ENCODE results near the gene MERTK. TPM values are rescaled to one million over a fixed set of nuclear protein-coding genes. Genes with fewer than 3 reads are reported as not detected.

The MERTK gene
- total RNA-seq, 1 donor from 2014 or later, result not detected

- H3K36me3 Mint-ChIP-seq (ENCODE audit: low read depth), result no peaks in the 10 kb centered on the region
- H3K27ac Mint-ChIP-seq, result no peak overlapping the region
- peaks cover 3% of the 10 kb centered on the region for H3K9me3 Mint-ChIP-seq
- POLR2A ChIA-PET, result no interaction called here
- H3K4me1 Mint-ChIP-seq, result no peaks in the 10 kb centered on the region
- intact Hi-C loops (cut with micrococcal nuclease), result no loop called here
- DNase-seq (no peak), ATAC-seq (ENCODE audit: low read depth) (no peak)
- H3K4me3 Mint-ChIP-seq, result no peak overlapping the region
- CTCF ChIA-PET, result no interaction called here
- H3K27me3 Mint-ChIP-seq, result peaks cover 5% of the 10 kb centered on the region
- TF ChIP-seq CTCF (IDR thresholded peaks at IDR 0.05), result no peak
Observed at GRCh38 chr2:111982822-111983221, 84.4 kb downstream of the MERTK start.

GRCh38 chr2:111983478-111984212 is 85.2 kb downstream of the MERTK start:
- Mint-ChIP-seq H3K27me3 (peaks cover 5% of the 10 kb centered on the region), H3K36me3 (ENCODE audit: low read depth) (no peaks in the 10 kb centered on the region), H3K9me3 (no peaks in the 10 kb centered on the region), H3K4me1 (no peaks in the 10 kb centered on the region), H3K4me3 (no peak overlapping the region), H3K27ac (no peak overlapping the region)
- ATAC-seq (ENCODE audit: low read depth) (no peak), DNase-seq (no peak)
- intact Hi-C loops (cut with micrococcal nuclease), result no loop called here
- POLR2A ChIA-PET, result no interaction called here
- CTCF ChIA-PET, result no interaction called here
- no peak for TF ChIP-seq CTCF (IDR thresholded peaks at IDR 0.05)

GRCh38 chr2:111984213-111984604 is 85.8 kb downstream of the MERTK start:
- ChIA-PET POLR2A (no interaction called here), CTCF (no interaction called here)
- Mint-ChIP-seq H3K9me3 (no peaks in the 10 kb centered on the region), H3K4me1 (no peaks in the 10 kb centered on the region), H3K4me3 (no peak overlapping the region), H3K36me3 (ENCODE audit: low read depth) (no peaks in the 10 kb centered on the region), H3K27ac (no peak overlapping the region), H3K27me3 (peaks cover 8% of the 10 kb centered on the region)
- DNase-seq (no peak), ATAC-seq (ENCODE audit: low read depth) (no peak)
- no peak for TF ChIP-seq CTCF (IDR thresholded peaks at IDR 0.05)
- intact Hi-C loops (cut with micrococcal nuclease), result no loop called here

GRCh38 chr2:111985514-111985913 is 87.1 kb downstream of the MERTK start:
- ATAC-seq (ENCODE audit: low read depth) (no peak), DNase-seq (no peak)
- Mint-ChIP-seq H3K9me3 (no peaks in the 10 kb centered on the region), H3K36me3 (ENCODE audit: low read depth) (no peaks in the 10 kb centered on the region), H3K4me3 (no peak overlapping the region), H3K27me3 (peaks cover 8% of the 10 kb centered on the region), H3K4me1 (no peaks in the 10 kb centered on the region), H3K27ac (no peak overlapping the region)
- ChIA-PET POLR2A (no interaction called here), CTCF (no interaction called here)
- intact Hi-C loops (cut with micrococcal nuclease), result no loop called here
- TF ChIP-seq CTCF (IDR thresholded peaks at IDR 0.05), result no peak

GRCh38 chr2:111986116-111986900 is 87.9 kb downstream of the MERTK start:
- no peaks in the 10 kb centered on the region for H3K9me3 Mint-ChIP-seq
- DNase-seq, result no peak
- no peak for TF ChIP-seq CTCF (IDR thresholded peaks at IDR 0.05)
- ChIA-PET POLR2A (no interaction called here), CTCF (no interaction called here)
- H3K27me3 Mint-ChIP-seq, result peaks cover 8% of the 10 kb centered on the region
- no peak for ATAC-seq (ENCODE audit: low read depth)
- intact Hi-C loops (cut with micrococcal nuclease), result no loop called here
- H3K36me3 Mint-ChIP-seq (ENCODE audit: low read depth), result no peaks in the 10 kb centered on the region
- H3K27ac Mint-ChIP-seq, result no peak overlapping the region
- no peaks in the 10 kb centered on the region for H3K4me1 Mint-ChIP-seq
- no peak overlapping the region for H3K4me3 Mint-ChIP-seq
